Measurements from ENCODE around the gene RAVER2.

The RAVER2 gene

GRCh38 chr1:64748222-64748621, 3.3 kb downstream of the RAVER2 start:
- no peak overlapping the region for H3K4me2 ChIP-seq (ENCODE audit: low read length)
- H2AFZ ChIP-seq (ENCODE audit: low read length) = no peak overlapping the region
- no peaks in the 10 kb centered on the region for H3K27me3 ChIP-seq (ENCODE audit: insufficient read depth, low read length)
- peaks cover 20% of the 10 kb centered on the region for H3K4me1 ChIP-seq (ENCODE audit: insufficient read depth, low read length, severe bottlenecking)
- no peaks in the 10 kb centered on the region for H3F3A ChIP-seq (ENCODE audit: insufficient read depth, low read length)
- H3K27ac ChIP-seq (ENCODE audit: low read depth, low read length, poor library complexity, severe bottlenecking) = no peak overlapping the region
- no peaks in the 10 kb centered on the region for H3K9me3 ChIP-seq (ENCODE audit: low read length)
- no peaks in the 10 kb centered on the region for H4K20me1 ChIP-seq (ENCODE audit: insufficient read depth, low read length)
- H3K4me3 ChIP-seq (ENCODE audit: low read depth, low read length, poor library complexity, severe bottlenecking) = no peak overlapping the region
- TF ChIP-seq EZH2 (IDR thresholded peaks at IDR 0.05; ENCODE audit: borderline replicate concordance, low read length) (no peak), CTCF (IDR thresholded peaks at IDR 0.05; ENCODE audit: low read length) (no peak)
- no peak overlapping the region for H3K9ac ChIP-seq (ENCODE audit: low read length)
- no peaks in the 10 kb centered on the region for H3K79me2 ChIP-seq (ENCODE audit: insufficient read depth, low read length)
- H3K36me3 ChIP-seq (ENCODE audit: insufficient read depth, low read length) = no peaks in the 10 kb centered on the region
- no peaks in the 10 kb centered on the region for H3K9me2 ChIP-seq (ENCODE audit: low read depth, low read length)

GRCh38 chr1:64748706-64749105, 3.8 kb downstream of the RAVER2 start:
- H3K4me2 ChIP-seq (ENCODE audit: low read length) = no peak overlapping the region
- no peaks in the 10 kb centered on the region for H3K79me2 ChIP-seq (ENCODE audit: insufficient read depth, low read length)
- H3K27ac ChIP-seq (ENCODE audit: low read depth, low read length, poor library complexity, severe bottlenecking) = no peak overlapping the region
- no peak for TF ChIP-seq CTCF (IDR thresholded peaks at IDR 0.05; ENCODE audit: low read length)
- no peak for TF ChIP-seq EZH2 (IDR thresholded peaks at IDR 0.05; ENCODE audit: borderline replicate concordance, low read length)
- H3K9me3 ChIP-seq (ENCODE audit: low read length) = no peaks in the 10 kb centered on the region
- no peak overlapping the region for H2AFZ ChIP-seq (ENCODE audit: low read length)
- H3F3A ChIP-seq (ENCODE audit: insufficient read depth, low read length) = no peaks in the 10 kb centered on the region
- no peaks in the 10 kb centered on the region for H3K27me3 ChIP-seq (ENCODE audit: insufficient read depth, low read length)
- H3K9me2 ChIP-seq (ENCODE audit: low read depth, low read length) = no peaks in the 10 kb centered on the region
- peaks cover 20% of the 10 kb centered on the region for H3K4me1 ChIP-seq (ENCODE audit: insufficient read depth, low read length, severe bottlenecking)
- no peaks in the 10 kb centered on the region for H4K20me1 ChIP-seq (ENCODE audit: insufficient read depth, low read length)
- H3K9ac ChIP-seq (ENCODE audit: low read length) = no peak overlapping the region
- H3K4me3 ChIP-seq (ENCODE audit: low read depth, low read length, poor library complexity, severe bottlenecking) = no peak overlapping the region
- H3K36me3 ChIP-seq (ENCODE audit: insufficient read depth, low read length) = no peaks in the 10 kb centered on the region

- Histone ChIP-seq H3K79me2 (ENCODE audit: insufficient read depth, low read length) (no peaks in the 10 kb centered on the region), H3K4me3 (ENCODE audit: low read depth, low read length, poor library complexity, severe bottlenecking) (no peak overlapping the region)
- no peak for TF ChIP-seq CTCF (IDR thresholded peaks at IDR 0.05; ENCODE audit: low read length)
- TF ChIP-seq EZH2 (IDR thresholded peaks at IDR 0.05; ENCODE audit: borderline replicate concordance, low read length) = no peak
These were observed 5.2 kb downstream of the RAVER2 start for GRCh38 chr1:64750092-64750491.

More at GRCh38 chr1:64750092-64750491, 5.2 kb downstream of the RAVER2 start:
- no peaks in the 10 kb centered on the region for H3F3A ChIP-seq (ENCODE audit: insufficient read depth, low read length)
- peaks cover 13% of the 10 kb centered on the region for H3K4me1 ChIP-seq (ENCODE audit: insufficient read depth, low read length, severe bottlenecking)
- H3K4me2 ChIP-seq (ENCODE audit: low read length) = no peak overlapping the region
- no peaks in the 10 kb centered on the region for H3K36me3 ChIP-seq (ENCODE audit: insufficient read depth, low read length)
- H3K27ac ChIP-seq (ENCODE audit: low read depth, low read length, poor library complexity, severe bottlenecking) = no peak overlapping the region
- no peaks in the 10 kb centered on the region for H3K27me3 ChIP-seq (ENCODE audit: insufficient read depth, low read length)
- H3K9me3 ChIP-seq (ENCODE audit: low read length) = no peaks in the 10 kb centered on the region
- H3K9ac ChIP-seq (ENCODE audit: low read length) = no peak overlapping the region
- no peaks in the 10 kb centered on the region for H3K9me2 ChIP-seq (ENCODE audit: low read depth, low read length)
- no peak overlapping the region for H2AFZ ChIP-seq (ENCODE audit: low read length)
- no peaks in the 10 kb centered on the region for H4K20me1 ChIP-seq (ENCODE audit: insufficient read depth, low read length)

All from OCI-LY1 (cell line).